Measurements from ENCODE around the gene HOXB8. TPM values are rescaled to one million over a fixed set of nuclear protein-coding genes. Genes with fewer than 3 reads are reported as not detected.

The HOXB8 gene
- total and polyA plus RNA-seq, 2 experiments from 2014 or later = not detected

- H3K9me2 ChIP-seq (ENCODE audit: insufficient read depth) = no peaks in the 10 kb centered on the region
- H4K20me1 ChIP-seq (replicated peaks; ENCODE audit: insufficient read depth) = peaks cover 60% of the 10 kb centered on the region
- no peak overlapping the region for H3K4me3 ChIP-seq
- TF ChIP-seq NANOG (IDR thresholded peaks at IDR 0.05; ENCODE audit: borderline replicate concordance) (no peak), ZNF114 (CRISPR knock-in tag; IDR thresholded peaks at IDR 0.05) (no peak), EZH2phosphoT487 (IDR thresholded peaks at IDR 0.05; ENCODE audit: unreplicated experiment) (no peak), EZH2 (IDR thresholded peaks at IDR 0.05; ENCODE audit: low read depth, unreplicated experiment) (peak; percentile 96), CREB1 (CRISPR knock-in tag; IDR thresholded peaks at IDR 0.05; ENCODE audit: low read depth) (no peak), STAT1 (IDR thresholded peaks at IDR 0.05; ENCODE audit: unreplicated experiment) (no peak)
- H3F3A ChIP-seq (replicated peaks; ENCODE audit: low read depth) = peaks cover 53% of the 10 kb centered on the region
- DNase-seq (ENCODE audit: low spot score) = no peak
- H3K36me3 Mint-ChIP-seq (ENCODE audit: low read depth) = no peaks in the 10 kb centered on the region
- no peak overlapping the region for H2AFZ ChIP-seq
- H3K79me2 ChIP-seq (replicated peaks; ENCODE audit: insufficient read depth) = no peaks in the 10 kb centered on the region
- H3K4me2 ChIP-seq = no peak overlapping the region
- no peak overlapping the region for H3K27ac ChIP-seq (ENCODE audit: low read depth)
- H3K27me3 ChIP-seq (ENCODE audit: insufficient read depth) = peaks cover 100% of the 10 kb centered on the region
- H3K4me1 Mint-ChIP-seq = peaks cover 29% of the 10 kb centered on the region
- no peak overlapping the region for H3K4me3 Mint-ChIP-seq
- H3K27me3 Mint-ChIP-seq (ENCODE audit: insufficient read depth, low read depth, poor library complexity) = peaks cover 70% of the 10 kb centered on the region
- no peak overlapping the region for H3K27ac Mint-ChIP-seq
- H3K36me3 ChIP-seq (ENCODE audit: insufficient read depth) = no peaks in the 10 kb centered on the region
- H3K4me1 ChIP-seq (ENCODE audit: insufficient read depth) = peaks cover 49% of the 10 kb centered on the region; the same call in 1 of the 2 replicates
- ATAC-seq = no peak
- H3K9me3 Mint-ChIP-seq = peaks cover 10% of the 10 kb centered on the region
Measured at GRCh38 chr17:48579760-48580554, 35.1 kb downstream of the HOXB8 start.

GRCh38 chr17:48579471-48579759 lies 35.7 kb downstream of the HOXB8 start:
- peaks cover 10% of the 10 kb centered on the region for H3K9me3 Mint-ChIP-seq
- peaks cover 64% of the 10 kb centered on the region for H3K27me3 Mint-ChIP-seq (ENCODE audit: insufficient read depth, low read depth, poor library complexity)
- no peak overlapping the region for H3K27ac Mint-ChIP-seq
- Histone ChIP-seq H3K36me3 (ENCODE audit: insufficient read depth) (no peaks in the 10 kb centered on the region), H3K4me2 (no peak overlapping the region), H3K9me2 (ENCODE audit: insufficient read depth) (no peaks in the 10 kb centered on the region), H3K4me1 (ENCODE audit: insufficient read depth) (peaks cover 54% of the 10 kb centered on the region; the same call in 1 of the 2 replicates), H4K20me1 (replicated peaks; ENCODE audit: insufficient read depth) (peaks cover 63% of the 10 kb centered on the region), H3K79me2 (replicated peaks; ENCODE audit: insufficient read depth) (no peaks in the 10 kb centered on the region), H3F3A (replicated peaks; ENCODE audit: low read depth) (peaks cover 58% of the 10 kb centered on the region), H3K27ac (ENCODE audit: low read depth) (no peak overlapping the region), H3K4me3 (no peak overlapping the region), H2AFZ (no peak overlapping the region), H3K27me3 (ENCODE audit: insufficient read depth) (peaks cover 100% of the 10 kb centered on the region)
- H3K4me1 Mint-ChIP-seq = peaks cover 27% of the 10 kb centered on the region
- ATAC-seq (no peak), DNase-seq (ENCODE audit: low spot score) (no peak)
- H3K4me3 Mint-ChIP-seq = no peak overlapping the region
- no peaks in the 10 kb centered on the region for H3K36me3 Mint-ChIP-seq (ENCODE audit: low read depth)
- TF ChIP-seq REST (IDR thresholded peaks at IDR 0.05; ENCODE audit: unreplicated experiment) (no peak), STAT1 (IDR thresholded peaks at IDR 0.05; ENCODE audit: unreplicated experiment) (no peak), EZH2phosphoT487 (IDR thresholded peaks at IDR 0.05; ENCODE audit: unreplicated experiment) (no peak), CREB1 (CRISPR knock-in tag; IDR thresholded peaks at IDR 0.05; ENCODE audit: low read depth) (no peak), EZH2 (IDR thresholded peaks at IDR 0.05; ENCODE audit: low read depth, unreplicated experiment) (no peak), NANOG (IDR thresholded peaks at IDR 0.05; ENCODE audit: borderline replicate concordance) (no peak), ZNF114 (CRISPR knock-in tag; IDR thresholded peaks at IDR 0.05) (no peak), ZNF331 (CRISPR knock-in tag; IDR thresholded peaks at IDR 0.05; ENCODE audit: low read depth) (no peak)
- TF ChIP-seq, protein P1, sequence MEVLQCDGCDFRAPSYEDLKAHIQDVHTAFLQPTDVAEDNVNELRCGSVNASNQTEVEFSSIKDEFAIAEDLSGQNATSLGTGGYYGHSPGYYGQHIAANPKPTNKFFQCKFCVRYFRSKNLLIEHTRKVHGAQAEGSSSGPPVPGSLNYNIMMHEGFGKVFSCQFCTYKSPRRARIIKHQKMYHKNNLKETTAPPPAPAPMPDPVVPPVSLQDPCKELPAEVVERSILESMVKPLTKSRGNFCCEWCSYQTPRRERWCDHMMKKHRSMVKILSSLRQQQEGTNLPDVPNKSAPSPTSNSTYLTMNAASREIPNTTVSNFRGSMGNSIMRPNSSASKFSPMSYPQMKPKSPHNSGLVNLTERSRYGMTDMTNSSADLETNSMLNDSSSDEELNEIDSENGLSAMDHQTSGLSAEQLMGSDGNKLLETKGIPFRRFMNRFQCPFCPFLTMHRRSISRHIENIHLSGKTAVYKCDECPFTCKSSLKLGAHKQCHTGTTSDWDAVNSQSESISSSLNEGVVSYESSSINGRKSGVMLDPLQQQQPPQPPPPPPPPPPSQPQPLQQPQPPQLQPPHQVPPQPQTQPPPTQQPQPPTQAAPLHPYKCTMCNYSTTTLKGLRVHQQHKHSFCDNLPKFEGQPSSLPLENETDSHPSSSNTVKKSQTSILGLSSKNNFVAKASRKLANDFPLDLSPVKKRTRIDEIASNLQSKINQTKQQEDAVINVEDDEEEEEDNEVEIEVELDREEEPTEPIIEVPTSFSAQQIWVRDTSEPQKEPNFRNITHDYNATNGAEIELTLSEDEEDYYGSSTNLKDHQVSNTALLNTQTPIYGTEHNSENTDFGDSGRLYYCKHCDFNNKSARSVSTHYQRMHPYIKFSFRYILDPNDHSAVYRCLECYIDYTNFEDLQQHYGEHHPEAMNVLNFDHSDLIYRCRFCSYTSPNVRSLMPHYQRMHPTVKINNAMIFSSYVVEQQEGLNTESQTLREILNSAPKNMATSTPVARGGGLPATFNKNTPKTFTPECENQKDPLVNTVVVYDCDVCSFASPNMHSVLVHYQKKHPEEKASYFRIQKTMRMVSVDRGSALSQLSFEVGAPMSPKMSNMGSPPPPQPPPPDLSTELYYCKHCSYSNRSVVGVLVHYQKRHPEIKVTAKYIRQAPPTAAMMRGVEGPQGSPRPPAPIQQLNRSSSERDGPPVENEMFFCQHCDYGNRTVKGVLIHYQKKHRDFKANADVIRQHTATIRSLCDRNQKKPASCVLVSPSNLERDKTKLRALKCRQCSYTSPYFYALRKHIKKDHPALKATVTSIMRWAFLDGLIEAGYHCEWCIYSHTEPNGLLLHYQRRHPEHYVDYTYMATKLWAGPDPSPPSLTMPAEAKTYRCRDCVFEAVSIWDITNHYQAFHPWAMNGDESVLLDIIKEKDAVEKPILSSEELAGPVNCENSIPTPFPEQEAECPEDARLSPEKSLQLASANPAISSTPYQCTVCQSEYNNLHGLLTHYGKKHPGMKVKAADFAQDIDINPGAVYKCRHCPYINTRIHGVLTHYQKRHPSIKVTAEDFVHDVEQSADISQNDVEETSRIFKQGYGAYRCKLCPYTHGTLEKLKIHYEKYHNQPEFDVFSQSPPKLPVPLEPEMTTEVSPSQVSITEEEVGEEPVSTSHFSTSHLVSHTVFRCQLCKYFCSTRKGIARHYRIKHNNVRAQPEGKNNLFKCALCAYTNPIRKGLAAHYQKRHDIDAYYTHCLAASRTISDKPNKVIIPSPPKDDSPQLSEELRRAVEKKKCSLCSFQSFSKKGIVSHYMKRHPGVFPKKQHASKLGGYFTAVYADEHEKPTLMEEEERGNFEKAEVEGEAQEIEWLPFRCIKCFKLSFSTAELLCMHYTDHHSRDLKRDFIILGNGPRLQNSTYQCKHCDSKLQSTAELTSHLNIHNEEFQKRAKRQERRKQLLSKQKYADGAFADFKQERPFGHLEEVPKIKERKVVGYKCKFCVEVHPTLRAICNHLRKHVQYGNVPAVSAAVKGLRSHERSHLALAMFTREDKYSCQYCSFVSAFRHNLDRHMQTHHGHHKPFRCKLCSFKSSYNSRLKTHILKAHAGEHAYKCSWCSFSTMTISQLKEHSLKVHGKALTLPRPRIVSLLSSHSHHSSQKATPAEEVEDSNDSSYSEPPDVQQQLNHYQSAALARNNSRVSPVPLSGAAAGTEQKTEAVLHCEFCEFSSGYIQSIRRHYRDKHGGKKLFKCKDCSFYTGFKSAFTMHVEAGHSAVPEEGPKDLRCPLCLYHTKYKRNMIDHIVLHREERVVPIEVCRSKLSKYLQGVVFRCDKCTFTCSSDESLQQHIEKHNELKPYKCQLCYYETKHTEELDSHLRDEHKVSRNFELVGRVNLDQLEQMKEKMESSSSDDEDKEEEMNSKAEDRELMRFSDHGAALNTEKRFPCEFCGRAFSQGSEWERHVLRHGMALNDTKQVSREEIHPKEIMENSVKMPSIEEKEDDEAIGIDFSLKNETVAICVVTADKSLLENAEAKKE (CRISPR knock-in tag; IDR thresholded peaks at IDR 0.05) = no peak
